CD14-positive monocyte (primary cell): Measurements from ENCODE around the gene CLCA1. TPM values are rescaled to one million over a fixed set of nuclear protein-coding genes. Genes with fewer than 3 reads are reported as not detected.
"Not testable (repeated sequence)": the region's sequence is repeated elsewhere in the genome, so short reads cannot be mapped to it uniquely, and the experiment has no call there.

ENCODE experiments used
- DNase-seq, 3 donors: peaks; one replicate each; pipeline ENCODE4 v3.0.0-alpha.2; 2011 to 2022
- H2AFZ ChIP-seq: 2 replicates; pipeline ENCODE4 v1.6.0; 2012; ENCODE audit warnings: mild to moderate bottlenecking, low read depth, low read length, inconsistent platforms; ENCODE audit not compliant: insufficient read depth, poor library complexity, severe bottlenecking
- H3K27ac ChIP-seq, 2 donors: 1 replicate in 1 of 2; 2 replicates in 1 of 2; pipeline ENCODE4 v1.5.1; 2012 to 2013; ENCODE audit warnings: low read length in 2 of 2, control low read depth in 1 of 2, inconsistent platforms in 1 of 2, low read depth in 1 of 2, mild to moderate bottlenecking in 1 of 2
- H3K27me3 ChIP-seq, 2 donors: one replicate each; pipeline versions ENCODE4 v1.6.0 to v1.6.1; 2011 to 2013; ENCODE audit warnings: low read length in 2 of 2; ENCODE audit not compliant: control insufficient read depth in 2 of 2, insufficient read depth in 2 of 2
- H3K36me3 ChIP-seq, 2 donors: replicated peaks in 1 of 2; 1 replicate in 1 of 2; 2 replicates in 1 of 2; pipeline versions ENCODE4 v1.5.1 to v1.6.1; 2012 to 2013; ENCODE audit warnings: low read length in 2 of 2, control low read depth in 1 of 2, inconsistent platforms in 1 of 2, mild to moderate bottlenecking in 1 of 2; ENCODE audit not compliant: insufficient read depth in 2 of 2, control insufficient read depth in 1 of 2
- H3K4me1 ChIP-seq, 2 donors: 1 replicate in 1 of 2; 2 replicates in 1 of 2; pipeline versions ENCODE4 v1.5.1 to v1.6.1; 2012 to 2013; ENCODE audit warnings: low read length in 2 of 2, control low read depth in 1 of 2, inconsistent platforms in 1 of 2, mild to moderate bottlenecking in 1 of 2, moderate library complexity in 1 of 2; ENCODE audit not compliant: insufficient read depth in 2 of 2, control insufficient read depth in 1 of 2
- H3K4me2 ChIP-seq: replicated peaks from 2 replicates; pipeline ENCODE3; 2012; ENCODE audit warnings: low read length, moderate library complexity, mild to moderate bottlenecking; ENCODE audit not compliant: poor library complexity, severe bottlenecking; ENCODE audit errors: extremely low read depth
- H3K4me3 ChIP-seq, 3 experiments: fragments of 200-600 bp in 1 of 3; sonication (generic) in 1 of 3; replicated peaks in 1 of 3; 1 replicate in 2 of 3; 2 replicates in 1 of 3; pipeline ENCODE4 v1.5.1; 2011 to 2013; ENCODE audit warnings: low read length in 3 of 3, mild to moderate bottlenecking in 3 of 3, control low read depth in 2 of 3, low read depth in 2 of 3, inconsistent platforms in 1 of 3, moderate library complexity in 1 of 3
- H3K79me2 ChIP-seq: 2 replicates; pipeline ENCODE4 v1.6.0; 2012; ENCODE audit warnings: mild to moderate bottlenecking, control low read depth, inconsistent platforms, low read length, moderate library complexity; ENCODE audit not compliant: insufficient read depth
- H3K9ac ChIP-seq: 2 replicates; pipeline ENCODE4 v1.6.0; 2017; ENCODE audit warnings: low read length, mild to moderate bottlenecking; ENCODE audit not compliant: insufficient read depth, poor library complexity, severe bottlenecking
- H3K9me3 ChIP-seq, 2 donors: replicated peaks in 1 of 2; 1 replicate in 1 of 2; 2 replicates in 1 of 2; pipeline versions ENCODE4 v1.5.1 to v1.6.1; 2012 to 2013; ENCODE audit warnings: low read length in 2 of 2, control low read depth in 1 of 2; ENCODE audit not compliant: control insufficient read depth in 1 of 2, insufficient read depth in 1 of 2
- H4K20me1 ChIP-seq: 2 replicates; pipeline ENCODE4 v1.6.0; 2012; ENCODE audit warnings: mild to moderate bottlenecking, low read length, control low read depth, moderate library complexity; ENCODE audit not compliant: insufficient read depth
- H3K27ac Mint-ChIP-seq, 7 donors: one replicate each; pipeline ENCODE4 v1.8.0; 2020; ENCODE audit warnings: mild to moderate bottlenecking in 7 of 7, mixed read lengths in 7 of 7, moderate library complexity in 6 of 7, inconsistent platforms in 2 of 7
- H3K27me3 Mint-ChIP-seq, 3 donors: one replicate each; pipeline ENCODE4 v1.8.0; 2021 to 2022; ENCODE audit warnings: low read depth in 3 of 3, mild to moderate bottlenecking in 3 of 3, mixed read lengths in 3 of 3, moderate library complexity in 3 of 3, inconsistent platforms in 1 of 3
- H3K36me3 Mint-ChIP-seq, 2 donors: one replicate each; pipeline ENCODE4 v1.8.0; 2020; ENCODE audit warnings: mixed read lengths in 2 of 2, inconsistent platforms in 1 of 2, mild to moderate bottlenecking in 1 of 2
- H3K4me1 Mint-ChIP-seq: one replicate; pipeline ENCODE4 v1.8.0; 2020; ENCODE audit warnings: mild to moderate bottlenecking, mixed read lengths
- H3K4me3 Mint-ChIP-seq, 2 donors: one replicate each; pipeline ENCODE4 v1.8.0; 2020; ENCODE audit warnings: mild to moderate bottlenecking in 2 of 2, mixed read lengths in 2 of 2, moderate library complexity in 1 of 2
- H3K9me3 Mint-ChIP-seq, 7 donors: one replicate each; pipeline ENCODE4 v1.8.0; 2020 to 2022; ENCODE audit warnings: mixed read lengths in 7 of 7, mild to moderate bottlenecking in 6 of 7, moderate library complexity in 6 of 7, inconsistent platforms in 2 of 7
- WGBS: methylation state at CpG from one replicate; pipeline ENCODE4 v1.1.5; 2013; ENCODE audit warnings: missing lambda C conversion rate; ENCODE audit not compliant: insufficient coverage; 5-methylcytosine and 5-hydroxymethylcytosine counted together
- intact Hi-C, 2 donors: fragments of 100-400 bp; cut with micrococcal nuclease; formaldehyde crosslinking; loops; one replicate each; pipeline versions ENCODE4 v1.15.0 to v1.15.1; 2023
- polyA plus RNA-seq, 3 donors: library from polyadenylated mRNA; depleted of rRNA in 1 of 3; unstranded in 2 of 3; stranded (reverse) in 1 of 3; fragments of 300-500 nt in 2 of 3; fragments of >200 nt in 1 of 3; fragmentation: Illumina TruSeq in 2 of 3; gene quantifications; 1 replicate in 2 of 3; 2 replicates in 1 of 3; pipeline ENCODE4 v1.2.3, GENCODE V29; 2012 to 2021
- TF ChIP-seq, protein P1 (sequence below): fragments of 200-600 bp; IDR thresholded peaks from one replicate; pipeline ENCODE4 v1.8.0; 2022; ENCODE audit warnings: antibody characterized with exemption, mild to moderate bottlenecking

The CLCA1 gene
- polyA plus RNA-seq, 3 donors: not detected

GRCh38 chr1:86502125-86502646 is 33.5 kb downstream of the CLCA1 start:
- not testable (repeated sequence) for H2AFZ ChIP-seq
- H3K27ac Mint-ChIP-seq: peak overlapping the region in 1 of 7 donors; percentile 53

DNA sequence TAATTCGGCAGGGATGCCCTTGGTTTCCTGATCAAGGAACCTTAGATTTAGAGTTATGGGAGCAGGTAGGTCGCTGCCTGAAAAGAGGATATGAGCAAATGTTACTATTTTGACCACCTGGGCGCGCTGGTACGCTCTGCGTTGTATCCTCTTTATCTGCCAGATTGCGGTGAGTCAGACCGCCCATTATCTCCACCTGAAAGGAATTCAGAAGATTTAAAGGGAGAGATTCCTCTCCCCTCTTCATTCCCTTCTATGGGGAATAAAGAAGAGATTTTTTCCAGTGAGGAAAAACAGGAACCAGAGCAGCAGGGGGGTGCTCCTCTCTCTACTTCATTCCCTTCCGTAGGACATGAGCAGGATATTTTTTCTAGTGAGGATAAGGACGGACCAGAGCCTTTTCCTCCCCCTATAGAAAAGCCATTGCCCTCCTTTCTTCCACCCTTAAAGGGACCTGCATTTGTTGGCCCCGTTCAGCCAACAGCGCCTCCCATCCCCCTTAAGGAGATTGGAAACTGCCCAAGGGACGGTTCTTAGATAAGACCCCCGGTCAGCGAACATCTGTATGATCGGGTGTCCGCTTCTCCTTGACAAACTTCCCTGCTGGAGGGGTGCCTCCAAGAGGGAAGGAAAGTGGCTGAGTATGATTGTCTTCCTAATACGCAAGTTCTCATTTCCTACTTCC is 34.1 kb downstream of the CLCA1 start:
- Mint-ChIP-seq H3K4me1 (peaks cover 20% of the 10 kb centered on the region), H3K27ac (no peak overlapping the region), H3K36me3 (no peaks in the 10 kb centered on the region), H3K27me3 (peaks cover 0 to 6% (median 3%) of the 10 kb centered on the region in 3 donors), H3K4me3 (peak overlapping the region; percentile 31 to 75), H3K9me3 (peaks cover 0 to 1% (median 0%) of the 10 kb centered on the region in 7 donors)
- Histone ChIP-seq H2AFZ (no peak overlapping the region), H3K9me3 (no peaks in the 10 kb centered on the region), H3K27ac (no peak overlapping the region), H3K79me2 (no peaks in the 10 kb centered on the region), H4K20me1 (no peaks in the 10 kb centered on the region), H3K9ac (peak overlapping the region; percentile 4), H3K4me2 (peak overlapping the region; percentile 45), H3K4me3 (peak overlapping the region in 1 of 3 experiments; percentile 56), H3K4me1 (peaks cover 12 to 14% of the 10 kb centered on the region in 2 donors), H3K36me3 (no peaks in the 10 kb centered on the region), H3K27me3 (no peaks in the 10 kb centered on the region)
- intact Hi-C loops: loop anchor here in 1 of 2 donors (10.0 kb wide), 1 partner anchor 118 kb away; no protein-coding TSS in a partner anchor
- no peak for DNase-seq
- WGBS: 75% methylated on average over 1 of the region's 18 CpGs
- TF ChIP-seq, protein P1, sequence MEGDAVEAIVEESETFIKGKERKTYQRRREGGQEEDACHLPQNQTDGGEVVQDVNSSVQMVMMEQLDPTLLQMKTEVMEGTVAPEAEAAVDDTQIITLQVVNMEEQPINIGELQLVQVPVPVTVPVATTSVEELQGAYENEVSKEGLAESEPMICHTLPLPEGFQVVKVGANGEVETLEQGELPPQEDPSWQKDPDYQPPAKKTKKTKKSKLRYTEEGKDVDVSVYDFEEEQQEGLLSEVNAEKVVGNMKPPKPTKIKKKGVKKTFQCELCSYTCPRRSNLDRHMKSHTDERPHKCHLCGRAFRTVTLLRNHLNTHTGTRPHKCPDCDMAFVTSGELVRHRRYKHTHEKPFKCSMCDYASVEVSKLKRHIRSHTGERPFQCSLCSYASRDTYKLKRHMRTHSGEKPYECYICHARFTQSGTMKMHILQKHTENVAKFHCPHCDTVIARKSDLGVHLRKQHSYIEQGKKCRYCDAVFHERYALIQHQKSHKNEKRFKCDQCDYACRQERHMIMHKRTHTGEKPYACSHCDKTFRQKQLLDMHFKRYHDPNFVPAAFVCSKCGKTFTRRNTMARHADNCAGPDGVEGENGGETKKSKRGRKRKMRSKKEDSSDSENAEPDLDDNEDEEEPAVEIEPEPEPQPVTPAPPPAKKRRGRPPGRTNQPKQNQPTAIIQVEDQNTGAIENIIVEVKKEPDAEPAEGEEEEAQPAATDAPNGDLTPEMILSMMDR: no peak

More at GRCh38 chr1:86502125-86502646, 33.5 kb downstream of the CLCA1 start:
- Histone ChIP-seq H3K4me1 (peaks cover 12 to 14% of the 10 kb centered on the region in 2 donors), H3K4me2 (peak overlapping the region; percentile 36), H3K4me3 (peak overlapping the region in 1 of 3 experiments; percentile 56)
- peak in 1 of 3 donors; percentile 9 for DNase-seq
- H3K4me1 Mint-ChIP-seq: peaks cover 20% of the 10 kb centered on the region
- H3K79me2 ChIP-seq, H3K36me3 Mint-ChIP-seq, H3K27me3 ChIP-seq, H4K20me1 ChIP-seq, H3K36me3 ChIP-seq, H3K9me3 ChIP-seq, H3K9me3 Mint-ChIP-seq, H3K27me3 Mint-ChIP-seq, H3K27ac ChIP-seq, H3K9ac ChIP-seq: not testable (repeated sequence)
- intact Hi-C loops: loop anchor here in 1 of 2 donors (10.0 kb wide), 1 partner anchor 117 kb away; no protein-coding TSS in a partner anchor
- H3K4me3 Mint-ChIP-seq: peak overlapping the region in 1 of 2 donors; percentile 75
- TF ChIP-seq, protein P1: peak; percentile 55
- WGBS: 63% methylated on average over 11 of the region's 16 CpGs
